ENCODE measurements around the gene FGD2. TPM values are rescaled to one million over a fixed set of nuclear protein-coding genes. Genes with fewer than 3 reads are reported as not detected.

The FGD2 gene
- total and polyA plus RNA-seq, 2 donors (not counting 3 experiments of a cell fraction or from before 2014, with no cell fraction given): not detected

- no peak for DNase-seq (ENCODE audit: low read depth, low spot score)
- ChIA-PET CTCF (interaction anchor here (1.0 to 5.3 kb wide), 4 partner anchors 9 to 233 kb away, joined by 3 to 40 read pairs (median 4); partner anchors contain the start of gene MTCH1), POLR2A (no interaction called here)
- intact Hi-C loops (cut with micrococcal nuclease) (loop anchor here (1.0 kb wide), 1 partner anchor 41 kb away; no protein-coding TSS in a partner anchor), dilution Hi-C loops (cut with MboI; ENCODE audit: extremely low pct_ligation_motif_present, low sequenced_read_pairs) (no loop called here)
- Histone ChIP-seq H4K20me1 (replicated peaks; ENCODE audit: control insufficient read depth, extremely low read depth, insufficient read depth, low read length) (no peaks in the 10 kb centered on the region), H3K9ac (replicated peaks; ENCODE audit: extremely low read depth, insufficient read depth, low read length) (no peak overlapping the region), H3K79me2 (ENCODE audit: control insufficient read depth, insufficient read depth, low read length) (peaks cover 39% of the 10 kb centered on the region), H3K27ac (ENCODE audit: insufficient read depth, low read depth, low read length) (no peak overlapping the region), H2AFZ (ENCODE audit: low read depth, low read length) (no peak overlapping the region), H3K27me3 (ENCODE audit: control insufficient read depth in 2 of 2, insufficient read depth in 2 of 2, low read length in 2 of 2) (no peaks in the 10 kb centered on the region), H3K9me3 (replicated peaks; ENCODE audit: control insufficient read depth, insufficient read depth, low read length) (no peaks in the 10 kb centered on the region), H3K4me2 (ENCODE audit: insufficient read depth, low read length) (no peak overlapping the region), H3K4me3 (replicated peaks in 1 of 3; ENCODE audit: insufficient read depth in 1 of 3, low read depth in 1 of 3, low read length in 3 of 3) (no peak overlapping the region), H3K9me1 (replicated peaks; ENCODE audit: control insufficient read depth, extremely low read depth, insufficient read depth, low read length) (no peaks in the 10 kb centered on the region), H3K36me3 (ENCODE audit: control insufficient read depth in 2 of 2, extremely low read depth in 1 of 2, insufficient read depth in 2 of 2, low read length in 2 of 2) (peaks cover 32 to 70% of the 10 kb centered on the region in 2 experiments), H3K4me1 (ENCODE audit: control insufficient read depth, extremely low read depth, insufficient read depth, low read length) (no peaks in the 10 kb centered on the region)
- no TSS peak for BruUV-seq (replicated peaks)
- TF ChIP-seq EZH2 (IDR thresholded peaks at IDR 0.05; ENCODE audit: borderline replicate concordance, low read depth, low read length, severe bottlenecking) (no peak), MAX (IDR thresholded peaks at IDR 0.05; ENCODE audit: insufficient read depth, insufficient read length) (no peak), CTCF (IDR thresholded peaks at IDR 0.05; ENCODE audit: extremely low read depth in 1 of 2, insufficient read depth in 1 of 2, low read depth in 1 of 2, low read length in 2 of 2) (no peak), GATA2 (IDR thresholded peaks at IDR 0.05; ENCODE audit: insufficient read depth, insufficient read length, low read depth, low read length) (no peak), FOS (IDR thresholded peaks at IDR 0.05; ENCODE audit: borderline replicate concordance, insufficient read depth, low read length) (no peak), JUN (IDR thresholded peaks at IDR 0.05; ENCODE audit: borderline replicate concordance, insufficient read depth, insufficient read length, low read depth) (no peak), POLR2AphosphoS5 (IDR thresholded peaks at IDR 0.05; ENCODE audit: insufficient read depth, low read depth, low read length) (no peak), MYC (IDR thresholded peaks at IDR 0.05; ENCODE audit: low read depth, low read length) (no peak), POLR2A (IDR thresholded peaks at IDR 0.05; ENCODE audit: low read depth, low read length) (no peak)
- FAIRE-seq: no peak
Measured at GRCh38 chr6:36976931-36977330, 28.5 kb upstream of the FGD2 start.

Measured in endothelial cell of umbilical vein (primary cell).